ENCODE results near the gene BRAF. TPM values are rescaled to one million over a fixed set of nuclear protein-coding genes. Genes with fewer than 3 reads are reported as not detected.

The BRAF gene
- total RNA-seq, 1 donor from 2014 or later = 11.3 TPM

DNA sequence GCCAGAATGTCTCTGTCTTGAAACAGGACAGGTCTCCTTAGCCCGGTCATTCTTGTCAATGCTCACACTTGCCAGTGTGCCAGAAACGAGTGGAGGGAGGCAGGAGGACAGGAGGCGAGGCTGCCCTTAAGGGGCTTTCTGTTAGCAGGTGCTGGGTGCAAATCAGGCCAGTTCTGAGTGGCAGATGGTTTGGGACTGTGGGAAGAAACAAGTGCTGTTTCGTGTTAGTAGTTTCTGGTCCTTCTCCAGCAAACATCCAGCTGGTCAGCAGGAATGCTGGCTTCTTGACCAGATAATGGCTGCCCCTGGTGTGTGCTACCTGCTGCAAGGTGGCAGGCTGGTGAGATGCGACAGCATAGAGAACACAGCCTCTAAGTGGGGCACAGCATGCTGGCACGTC lies 236.4 kb downstream of the BRAF start:
- TF ChIP-seq, protein P1, sequence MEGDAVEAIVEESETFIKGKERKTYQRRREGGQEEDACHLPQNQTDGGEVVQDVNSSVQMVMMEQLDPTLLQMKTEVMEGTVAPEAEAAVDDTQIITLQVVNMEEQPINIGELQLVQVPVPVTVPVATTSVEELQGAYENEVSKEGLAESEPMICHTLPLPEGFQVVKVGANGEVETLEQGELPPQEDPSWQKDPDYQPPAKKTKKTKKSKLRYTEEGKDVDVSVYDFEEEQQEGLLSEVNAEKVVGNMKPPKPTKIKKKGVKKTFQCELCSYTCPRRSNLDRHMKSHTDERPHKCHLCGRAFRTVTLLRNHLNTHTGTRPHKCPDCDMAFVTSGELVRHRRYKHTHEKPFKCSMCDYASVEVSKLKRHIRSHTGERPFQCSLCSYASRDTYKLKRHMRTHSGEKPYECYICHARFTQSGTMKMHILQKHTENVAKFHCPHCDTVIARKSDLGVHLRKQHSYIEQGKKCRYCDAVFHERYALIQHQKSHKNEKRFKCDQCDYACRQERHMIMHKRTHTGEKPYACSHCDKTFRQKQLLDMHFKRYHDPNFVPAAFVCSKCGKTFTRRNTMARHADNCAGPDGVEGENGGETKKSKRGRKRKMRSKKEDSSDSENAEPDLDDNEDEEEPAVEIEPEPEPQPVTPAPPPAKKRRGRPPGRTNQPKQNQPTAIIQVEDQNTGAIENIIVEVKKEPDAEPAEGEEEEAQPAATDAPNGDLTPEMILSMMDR (IDR thresholded peaks at IDR 0.05; ENCODE audit: insufficient read depth, low read length, severe bottlenecking) = no peak
- no peak for FAIRE-seq

DNA sequence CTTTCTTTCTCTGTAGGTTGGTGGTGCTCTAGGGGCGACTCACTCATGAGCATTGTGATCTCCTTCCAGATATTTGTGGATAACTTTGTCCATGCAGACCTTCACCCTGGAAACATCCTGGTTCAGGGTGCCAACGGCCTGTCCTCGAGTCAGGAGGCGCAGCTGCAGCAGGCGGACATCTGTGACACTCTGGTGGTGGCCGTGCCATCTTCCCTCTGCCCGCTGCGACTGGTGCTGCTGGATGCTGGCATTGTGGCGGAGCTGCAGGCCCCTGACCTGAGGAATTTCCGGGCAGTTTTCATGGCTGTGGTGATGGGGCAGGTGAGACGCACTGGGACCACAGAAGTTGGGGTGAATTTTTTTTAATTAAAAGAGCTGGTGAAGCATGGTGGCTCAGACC lies 237.8 kb downstream of the BRAF start:
- TF ChIP-seq, protein P1 (IDR thresholded peaks at IDR 0.05; ENCODE audit: insufficient read depth, low read length, severe bottlenecking) = no peak
- no peak for DNase-seq (ENCODE audit: low read depth)
- no peak for FAIRE-seq
- H3K36me3 ChIP-seq (ENCODE audit: control insufficient read depth, insufficient read depth, low read length) = peaks cover 10% of the 10 kb centered on the region
- no peak overlapping the region for H3K4me3 ChIP-seq (ENCODE audit: low read depth, low read length)
- H3K27me3 ChIP-seq (ENCODE audit: control insufficient read depth, insufficient read depth, low read length) = no peaks in the 10 kb centered on the region

More for the DNA sequence above, 236.4 kb downstream of the BRAF start:
- DNase-seq (ENCODE audit: low read depth) = no peak
- no peak overlapping the region for H3K4me3 ChIP-seq (ENCODE audit: low read depth, low read length)
- peaks cover 10% of the 10 kb centered on the region for H3K36me3 ChIP-seq (ENCODE audit: control insufficient read depth, insufficient read depth, low read length)
- H3K27me3 ChIP-seq (ENCODE audit: control insufficient read depth, insufficient read depth, low read length) = no peaks in the 10 kb centered on the region

DNA sequence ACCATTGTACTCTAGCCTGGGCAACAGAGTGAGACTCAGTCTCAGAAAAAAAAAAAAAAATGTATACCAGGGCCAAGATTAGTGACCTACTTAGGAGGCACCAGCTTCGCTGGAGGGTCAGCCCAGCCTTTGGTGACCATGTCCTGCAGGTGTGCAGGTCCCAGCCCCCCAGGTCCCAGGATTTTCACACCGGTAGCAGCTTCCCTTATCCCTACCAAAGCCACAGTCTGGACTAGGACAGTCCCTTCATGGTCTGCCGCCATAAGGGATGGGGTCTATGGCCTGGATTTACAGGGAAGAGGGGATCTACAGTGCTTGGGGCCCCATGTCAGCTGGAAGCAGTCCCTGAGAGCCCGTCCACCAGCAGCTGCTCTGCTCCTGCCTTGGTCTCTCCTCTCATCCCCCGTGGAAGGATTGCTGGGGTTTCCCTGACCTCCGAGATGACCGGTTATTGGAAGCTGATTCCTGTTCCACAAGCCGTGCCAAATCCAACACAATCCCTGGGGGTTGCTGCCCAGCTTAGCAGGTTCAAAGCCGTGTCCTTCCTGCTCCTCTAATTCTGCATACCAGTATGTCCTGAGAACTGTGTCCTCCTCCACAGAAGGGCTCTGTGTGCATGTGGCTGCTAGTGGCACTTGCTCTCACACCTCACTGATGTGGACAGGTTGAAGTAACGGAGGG lies 239.2 kb downstream of the BRAF start:
- Histone ChIP-seq H3K4me3 (ENCODE audit: low read depth, low read length) (no peak overlapping the region), H3K27me3 (ENCODE audit: control insufficient read depth, insufficient read depth, low read length) (no peaks in the 10 kb centered on the region), H3K36me3 (ENCODE audit: control insufficient read depth, insufficient read depth, low read length) (peaks cover 10% of the 10 kb centered on the region)
- no peak for DNase-seq (ENCODE audit: low read depth)
- TF ChIP-seq, protein P1 (IDR thresholded peaks at IDR 0.05; ENCODE audit: insufficient read depth, low read length, severe bottlenecking) = no peak
- FAIRE-seq = no peak

DNA sequence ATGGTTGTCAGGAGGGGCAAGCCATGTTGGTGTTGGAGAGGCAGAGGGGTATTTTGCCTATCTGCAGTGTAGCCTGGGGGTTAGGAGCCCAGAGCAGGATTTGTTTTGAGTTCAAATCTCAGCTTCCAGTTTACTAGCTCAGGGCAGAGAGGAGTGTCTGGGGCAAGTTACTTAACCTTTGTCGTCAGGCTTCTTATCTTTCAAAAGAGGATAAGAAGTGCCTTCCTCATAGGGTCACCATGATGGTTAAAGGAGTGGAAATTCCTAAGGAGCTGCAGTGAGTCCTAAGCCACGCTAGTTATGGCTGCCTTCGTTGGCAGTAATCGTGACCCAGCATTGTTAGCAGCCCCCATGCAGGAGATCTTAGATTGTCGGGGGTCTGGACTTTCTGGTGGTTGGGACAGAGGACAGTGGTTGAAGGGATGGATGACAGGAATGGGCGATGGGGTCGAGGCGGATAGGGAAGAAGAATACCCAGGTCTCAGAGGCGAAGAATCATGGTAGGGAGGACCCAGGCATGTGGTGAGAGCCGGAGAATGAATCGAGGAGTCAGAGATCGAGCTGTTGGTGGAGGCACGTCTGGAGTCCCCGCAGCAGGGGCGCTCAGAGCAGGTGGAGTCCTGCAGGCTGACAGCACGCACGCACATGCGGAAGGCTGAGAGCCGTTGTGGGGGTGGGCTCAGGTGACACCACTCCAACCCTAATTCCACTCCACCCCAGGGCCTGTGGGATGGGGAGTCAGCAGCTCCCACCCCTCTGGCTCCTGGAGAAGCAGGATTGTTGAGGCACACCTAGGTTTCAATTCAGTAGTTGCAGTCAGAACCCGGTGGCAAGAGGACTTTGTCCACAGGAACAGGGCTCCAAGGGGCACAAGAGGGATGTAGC lies 240.4 kb downstream of the BRAF start:
- peaks cover 9% of the 10 kb centered on the region for H3K36me3 ChIP-seq (ENCODE audit: control insufficient read depth, insufficient read depth, low read length)
- H3K4me3 ChIP-seq (ENCODE audit: low read depth, low read length) = no peak overlapping the region
- DNase-seq (ENCODE audit: low read depth) (no peak), FAIRE-seq (no peak)
- TF ChIP-seq, protein P1 (IDR thresholded peaks at IDR 0.05; ENCODE audit: insufficient read depth, low read length, severe bottlenecking) = no peak
- H3K27me3 ChIP-seq (ENCODE audit: control insufficient read depth, insufficient read depth, low read length) = no peaks in the 10 kb centered on the region

DNA sequence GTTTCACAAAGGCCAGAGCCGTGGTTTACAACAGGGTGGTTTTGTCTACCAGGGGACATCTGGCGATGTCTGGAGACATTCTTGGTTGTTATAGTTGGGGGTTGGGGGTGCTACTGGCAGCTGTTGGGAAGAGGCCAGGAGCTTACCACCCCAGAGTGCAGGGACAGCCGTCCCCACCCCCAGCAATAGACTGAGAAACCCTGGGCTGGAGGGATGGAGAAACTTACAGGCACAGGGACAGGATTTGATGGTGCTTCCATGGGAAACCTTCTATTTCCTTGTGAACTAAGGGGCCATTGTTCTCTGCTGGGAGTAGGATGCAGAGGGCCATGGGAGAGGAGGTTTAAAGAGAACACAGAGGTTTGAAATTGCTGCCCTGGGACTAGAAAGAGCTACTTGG lies 241.1 kb downstream of the BRAF start:
- no peak for FAIRE-seq
- no peak for DNase-seq (ENCODE audit: low read depth)
- H3K36me3 ChIP-seq (ENCODE audit: control insufficient read depth, insufficient read depth, low read length) = peaks cover 10% of the 10 kb centered on the region
- H3K27me3 ChIP-seq (ENCODE audit: control insufficient read depth, insufficient read depth, low read length) = no peaks in the 10 kb centered on the region
- H3K4me3 ChIP-seq (ENCODE audit: low read depth, low read length) = no peak overlapping the region
- TF ChIP-seq, protein P1 (IDR thresholded peaks at IDR 0.05; ENCODE audit: insufficient read depth, low read length, severe bottlenecking) = no peak
